B cell (primary cell): ENCODE results near the gene SUSD2.

Experiments used
- EZH2 ChIP-seq: IDR thresholded peaks from 2 replicates; pipeline ENCODE4 v1.6.1; 2012; ENCODE audit warnings: borderline replicate concordance, low read depth, mild to moderate bottlenecking, moderate library complexity, low read length; ENCODE audit not compliant: insufficient read depth, poor library complexity, severe bottlenecking
- TF ChIP-seq, protein P1 (sequence below): fragments of 200-600 bp; IDR thresholded peaks from one replicate; pipeline ENCODE4 v1.8.0; 2022; ENCODE audit warnings: antibody characterized with exemption, mild to moderate bottlenecking

DNA sequence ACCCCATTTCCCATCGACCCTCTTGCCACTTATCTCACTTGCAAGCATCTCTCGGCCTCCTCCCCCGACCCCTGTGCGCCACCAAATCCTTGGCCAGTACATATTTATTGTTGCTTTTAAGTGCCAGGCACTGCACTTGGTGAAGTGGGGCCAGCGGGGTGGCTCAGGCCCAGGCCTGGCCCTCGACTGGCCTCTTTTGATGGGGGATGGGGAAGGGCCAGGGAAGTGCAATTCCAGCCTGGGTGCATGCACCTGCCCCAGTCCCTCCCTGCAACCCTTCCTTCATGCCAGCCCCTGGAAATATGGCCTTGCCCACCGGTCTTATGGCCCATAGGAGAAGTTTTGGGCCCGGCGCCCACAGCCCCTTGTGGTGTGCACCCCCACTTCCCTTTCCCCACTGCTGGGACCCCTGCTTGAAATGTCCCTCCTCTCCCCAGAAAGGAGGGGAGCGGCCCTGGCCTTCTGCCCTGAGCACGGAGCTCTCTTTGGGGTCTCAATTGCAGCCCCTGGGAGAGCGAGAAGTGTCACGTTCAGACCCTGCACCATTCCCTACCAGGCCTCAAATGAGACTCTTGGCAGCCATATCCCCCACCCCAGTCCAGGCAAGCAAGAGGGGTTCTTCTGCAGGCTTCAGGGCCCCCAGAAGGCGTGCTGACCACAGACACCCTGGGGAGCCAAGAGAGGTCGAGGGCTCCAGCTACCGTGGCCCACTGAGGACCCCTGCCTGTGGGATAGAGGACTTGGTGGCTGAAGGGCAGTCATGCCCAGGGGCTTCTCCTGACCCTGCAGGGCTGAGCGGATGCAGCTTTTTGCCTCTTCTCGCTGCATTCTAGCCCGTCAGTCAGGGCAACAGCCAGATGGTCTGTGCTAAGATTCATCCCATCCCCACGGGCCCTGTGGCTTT, 961 bp downstream of the SUSD2 start:
- no peak for TF ChIP-seq EZH2
- TF ChIP-seq, protein P1, sequence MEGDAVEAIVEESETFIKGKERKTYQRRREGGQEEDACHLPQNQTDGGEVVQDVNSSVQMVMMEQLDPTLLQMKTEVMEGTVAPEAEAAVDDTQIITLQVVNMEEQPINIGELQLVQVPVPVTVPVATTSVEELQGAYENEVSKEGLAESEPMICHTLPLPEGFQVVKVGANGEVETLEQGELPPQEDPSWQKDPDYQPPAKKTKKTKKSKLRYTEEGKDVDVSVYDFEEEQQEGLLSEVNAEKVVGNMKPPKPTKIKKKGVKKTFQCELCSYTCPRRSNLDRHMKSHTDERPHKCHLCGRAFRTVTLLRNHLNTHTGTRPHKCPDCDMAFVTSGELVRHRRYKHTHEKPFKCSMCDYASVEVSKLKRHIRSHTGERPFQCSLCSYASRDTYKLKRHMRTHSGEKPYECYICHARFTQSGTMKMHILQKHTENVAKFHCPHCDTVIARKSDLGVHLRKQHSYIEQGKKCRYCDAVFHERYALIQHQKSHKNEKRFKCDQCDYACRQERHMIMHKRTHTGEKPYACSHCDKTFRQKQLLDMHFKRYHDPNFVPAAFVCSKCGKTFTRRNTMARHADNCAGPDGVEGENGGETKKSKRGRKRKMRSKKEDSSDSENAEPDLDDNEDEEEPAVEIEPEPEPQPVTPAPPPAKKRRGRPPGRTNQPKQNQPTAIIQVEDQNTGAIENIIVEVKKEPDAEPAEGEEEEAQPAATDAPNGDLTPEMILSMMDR = no peak
